ENCODE data around the gene ZNF77. TPM values are rescaled to one million over a fixed set of nuclear protein-coding genes. Genes with fewer than 3 reads are reported as not detected.
A peak's percentile ranks its signal among the peaks of the same experiment; 100 is the strongest.
"Not testable (repeated sequence)": the region's sequence is repeated elsewhere in the genome, so short reads cannot be mapped to it uniquely, and the experiment has no call there.

Gene ZNF77
- total and polyA plus RNA-seq, 4 experiments from 2014 or later: 0.21 to 6.4 (median 4.1) TPM

DNA sequence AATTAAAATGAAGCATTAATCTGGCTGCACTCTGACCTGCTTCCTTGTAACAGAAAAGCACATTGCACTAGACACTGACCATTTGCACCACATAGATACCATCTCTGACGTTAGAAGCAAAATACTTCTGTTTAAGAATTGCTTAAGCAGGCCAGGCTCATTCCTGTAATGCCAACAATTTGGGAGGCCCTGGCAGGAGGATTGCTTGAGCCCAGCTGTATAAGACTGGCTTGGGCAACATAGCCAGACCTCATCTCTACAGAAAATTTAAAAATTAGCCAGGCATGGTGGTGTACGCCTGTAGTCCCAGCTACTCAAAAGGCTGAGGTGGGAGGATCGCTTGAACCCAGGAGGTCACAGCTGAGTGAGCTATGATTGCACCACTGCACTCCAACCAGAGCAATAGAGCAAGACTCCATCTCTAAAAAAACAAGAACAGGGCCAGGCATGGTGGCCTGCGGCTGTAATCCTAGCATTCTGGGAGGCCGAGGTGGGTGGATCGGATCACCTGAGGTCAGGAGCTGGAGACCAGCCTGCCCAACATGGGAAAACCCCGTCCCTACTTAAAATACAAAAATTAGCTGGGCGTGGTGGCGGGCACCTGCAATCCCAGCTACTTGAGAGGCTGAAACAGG is 25.5 kb upstream of the ZNF77 start:
- Histone ChIP-seq H3K27me3 (ENCODE audit: insufficient read depth, low read length) (no peaks in the 10 kb centered on the region), H3K9me3 (ENCODE audit: control insufficient read depth in 1 of 2, low read length in 2 of 2) (no peaks in the 10 kb centered on the region), H3K4me3 (ENCODE audit: low read length in 2 of 2) (no peak overlapping the region), H3K4me1 (ENCODE audit: insufficient read depth, low read length) (no peaks in the 10 kb centered on the region), H3K27ac (ENCODE audit: low read depth, low read length) (no peak overlapping the region), H3K36me3 (ENCODE audit: insufficient read depth, low read length) (no peaks in the 10 kb centered on the region)
- no peak overlapping the region for H3K27ac Mint-ChIP-seq
- H3K27me3 Mint-ChIP-seq: no peaks in the 10 kb centered on the region
- ChIA-PET CTCF (ENCODE audit: partially characterized antibody) (interaction anchor here (0.6 to 23.2 kb wide), 3 partner anchors 100 to 625 kb away, joined by 3 to 375 read pairs (median 3); no protein-coding TSS in a partner anchor), POLR2A (ENCODE audit: partially characterized antibody) (no interaction called here)
- H3K36me3 Mint-ChIP-seq: no peaks in the 10 kb centered on the region
- H3K4me3 Mint-ChIP-seq: no peak overlapping the region
- no peak for DNase-seq
- H3K9me3 Mint-ChIP-seq: no peaks in the 10 kb centered on the region
- H3K4me1 Mint-ChIP-seq: peaks cover 0 to 7% (median 5%) of the 10 kb centered on the region in 4 donors
- intact Hi-C loops (cut with micrococcal nuclease): no loop called here

DNA sequence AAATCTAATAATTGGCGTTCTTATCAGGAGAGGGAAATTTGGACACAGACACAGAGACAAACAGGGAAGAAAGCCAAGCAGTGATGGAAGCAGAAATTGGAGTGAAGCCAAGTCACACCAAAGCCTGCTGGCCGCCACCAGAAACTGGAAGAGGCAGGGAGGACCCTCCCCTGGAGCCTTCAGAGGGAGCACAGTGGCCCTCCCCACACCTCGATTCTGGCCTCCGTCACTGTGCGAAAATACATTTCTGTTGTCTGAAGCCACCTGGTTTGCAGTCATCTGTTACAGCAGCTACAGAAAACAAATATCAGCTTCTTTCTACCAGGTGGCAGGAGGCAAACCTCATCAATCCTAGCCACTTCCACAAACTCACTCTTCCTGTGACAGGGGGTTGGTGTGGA is 24.3 kb upstream of the ZNF77 start:
- Histone ChIP-seq H3K4me3 (ENCODE audit: low read length in 2 of 2) (no peak overlapping the region), H3K36me3 (ENCODE audit: insufficient read depth, low read length) (no peaks in the 10 kb centered on the region), H3K4me1 (ENCODE audit: insufficient read depth, low read length) (no peaks in the 10 kb centered on the region), H3K9me3 (ENCODE audit: control insufficient read depth in 1 of 2, low read length in 2 of 2) (no peaks in the 10 kb centered on the region), H3K27me3 (ENCODE audit: insufficient read depth, low read length) (no peaks in the 10 kb centered on the region), H3K27ac (ENCODE audit: low read depth, low read length) (no peak overlapping the region)
- H3K27me3 Mint-ChIP-seq: no peaks in the 10 kb centered on the region
- H3K9me3 Mint-ChIP-seq: no peaks in the 10 kb centered on the region
- H3K27ac Mint-ChIP-seq: no peak overlapping the region
- no peak overlapping the region for H3K4me3 Mint-ChIP-seq
- H3K36me3 Mint-ChIP-seq: no peaks in the 10 kb centered on the region
- CTCF ChIA-PET (ENCODE audit: partially characterized antibody): interaction anchor here (1.1 to 23.2 kb wide), 4 partner anchors 11 to 138 kb away, joined by 3 to 375 read pairs (median 4); no protein-coding TSS in a partner anchor
- no peak for DNase-seq
- POLR2A ChIA-PET (ENCODE audit: partially characterized antibody): no interaction called here
- peaks cover 0 to under 1% (median 0%) of the 10 kb centered on the region in 4 donors for H3K4me1 Mint-ChIP-seq
- intact Hi-C loops (cut with micrococcal nuclease): no loop called here

DNA sequence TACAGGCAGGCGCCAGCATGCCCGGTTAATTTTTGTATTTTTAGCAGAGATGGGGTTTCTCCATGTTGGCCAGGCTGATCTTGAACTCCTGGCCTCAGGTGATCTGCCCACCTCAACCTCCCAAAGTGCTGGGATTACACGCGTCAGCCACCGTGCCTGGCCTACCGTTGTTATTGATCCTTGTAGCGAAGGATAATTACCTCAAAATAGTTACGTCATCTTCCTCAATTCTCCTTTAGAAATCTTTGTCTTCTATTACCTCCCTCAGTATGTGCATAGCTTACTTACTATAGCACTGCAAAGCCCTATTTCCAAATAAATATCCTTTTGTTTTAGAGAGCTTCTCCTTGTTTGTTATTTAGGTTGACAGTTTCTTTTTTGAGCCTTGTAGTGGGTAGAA is 23.2 kb upstream of the ZNF77 start:
- intact Hi-C loops (cut with micrococcal nuclease): no loop called here
- Histone ChIP-seq H3K4me3 (ENCODE audit: low read length in 2 of 2) (no peak overlapping the region), H3K27ac (ENCODE audit: low read depth, low read length) (no peak overlapping the region), H3K4me1 (ENCODE audit: insufficient read depth, low read length) (no peaks in the 10 kb centered on the region), H3K27me3 (ENCODE audit: insufficient read depth, low read length) (no peaks in the 10 kb centered on the region), H3K9me3 (ENCODE audit: control insufficient read depth in 1 of 2, low read length in 2 of 2) (no peaks in the 10 kb centered on the region), H3K36me3 (ENCODE audit: insufficient read depth, low read length) (no peaks in the 10 kb centered on the region)
- H3K9me3 Mint-ChIP-seq: no peaks in the 10 kb centered on the region
- H3K27ac Mint-ChIP-seq: no peak overlapping the region
- no peaks in the 10 kb centered on the region for H3K36me3 Mint-ChIP-seq
- no peaks in the 10 kb centered on the region for H3K4me1 Mint-ChIP-seq
- ChIA-PET CTCF (ENCODE audit: partially characterized antibody) (interaction anchor here (0.7 to 23.2 kb wide), 5 partner anchors 10 to 139 kb away, joined by 3 to 375 read pairs (median 4); no protein-coding TSS in a partner anchor), POLR2A (ENCODE audit: partially characterized antibody) (interaction anchor here (0.8 kb wide), 1 partner anchor 93 kb away, joined by 3 read pairs; no protein-coding TSS in a partner anchor)
- H3K4me3 Mint-ChIP-seq: no peak overlapping the region
- H3K27me3 Mint-ChIP-seq: no peaks in the 10 kb centered on the region
- DNase-seq: no peak

DNA sequence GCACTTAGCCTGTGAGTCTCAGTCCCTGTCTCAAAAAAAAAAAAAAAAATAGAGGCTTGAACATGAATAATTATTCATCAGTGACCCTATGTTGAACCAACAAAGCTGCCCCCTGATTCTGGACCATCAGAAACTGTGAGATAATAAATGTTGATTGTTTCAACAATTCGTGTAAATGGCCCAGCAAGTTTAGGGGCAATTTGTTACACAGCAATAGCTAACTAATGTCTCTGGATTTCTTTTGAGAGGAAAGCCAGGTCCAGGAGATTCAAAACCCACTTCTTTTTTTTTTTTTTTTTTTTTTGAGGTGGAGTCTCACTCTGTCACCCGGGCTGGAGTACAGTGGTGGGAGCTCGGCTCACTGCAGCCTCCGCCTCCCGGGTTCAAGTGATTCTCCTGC is 20.1 kb upstream of the ZNF77 start:
- DNase-seq: no peak
- no peaks in the 10 kb centered on the region for H3K27me3 ChIP-seq (ENCODE audit: insufficient read depth, low read length)
- H3K4me3 ChIP-seq (ENCODE audit: low read length in 2 of 2): no peak overlapping the region
- H3K4me1 ChIP-seq (ENCODE audit: insufficient read depth, low read length): no peaks in the 10 kb centered on the region
- ChIA-PET CTCF (ENCODE audit: partially characterized antibody) (interaction anchor here (1.1 to 23.2 kb wide), 5 partner anchors 14 to 245 kb away, joined by 3 to 375 read pairs (median 5); no protein-coding TSS in a partner anchor), POLR2A (ENCODE audit: partially characterized antibody) (interaction anchor here (0.6 to 0.9 kb wide), 2 partner anchors 139 to 1506 kb away, joined by 3 to 5 read pairs; no protein-coding TSS in a partner anchor)
- peaks cover 4 to 6% (median 5%) of the 10 kb centered on the region in 4 donors for H3K4me1 Mint-ChIP-seq
- intact Hi-C loops (cut with micrococcal nuclease): no loop called here
- H3K4me3 Mint-ChIP-seq: no peak overlapping the region
- no peak overlapping the region for H3K27ac ChIP-seq (ENCODE audit: low read depth, low read length)
- H3K36me3 ChIP-seq (ENCODE audit: insufficient read depth, low read length): no peaks in the 10 kb centered on the region
- no peaks in the 10 kb centered on the region for H3K27me3 Mint-ChIP-seq
- H3K9me3 ChIP-seq (ENCODE audit: control insufficient read depth in 1 of 2, low read length in 2 of 2): no peaks in the 10 kb centered on the region
- no peaks in the 10 kb centered on the region for H3K36me3 Mint-ChIP-seq
- no peaks in the 10 kb centered on the region for H3K9me3 Mint-ChIP-seq
- no peak overlapping the region for H3K27ac Mint-ChIP-seq

DNA sequence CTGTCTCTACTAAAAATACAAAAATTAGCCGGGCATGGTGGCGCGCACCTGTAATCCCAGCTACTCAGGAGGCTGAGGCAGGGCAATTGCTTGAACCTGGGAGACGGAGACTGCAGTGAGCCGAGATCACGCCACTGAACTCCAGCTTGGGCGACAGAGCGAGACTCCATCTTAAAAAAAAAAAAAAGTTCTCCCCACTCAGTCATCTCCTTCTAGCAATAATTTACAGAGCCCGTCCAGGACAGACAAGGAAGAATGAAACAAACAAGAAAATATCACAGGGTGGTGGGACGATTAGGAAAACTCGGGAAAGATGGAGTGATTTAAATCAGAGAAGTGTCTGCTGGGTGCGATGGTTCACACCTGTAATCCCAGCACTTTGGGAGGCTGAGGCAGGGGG is 18.9 kb upstream of the ZNF77 start:
- H3K27ac ChIP-seq (ENCODE audit: low read depth, low read length); H3K27ac Mint-ChIP-seq; H3K9me3 ChIP-seq (ENCODE audit: control insufficient read depth in 1 of 2, low read length in 2 of 2); H3K36me3 Mint-ChIP-seq; H3K36me3 ChIP-seq (ENCODE audit: insufficient read depth, low read length); H3K27me3 Mint-ChIP-seq; intact Hi-C loops (cut with micrococcal nuclease); DNase-seq; H3K27me3 ChIP-seq (ENCODE audit: insufficient read depth, low read length); H3K4me3 ChIP-seq (ENCODE audit: low read length in 2 of 2); H3K9me3 Mint-ChIP-seq; POLR2A ChIA-PET (ENCODE audit: partially characterized antibody); H3K4me1 ChIP-seq (ENCODE audit: insufficient read depth, low read length); H3K4me1 Mint-ChIP-seq: not testable (repeated sequence)
- peak overlapping the region in 1 of 8 donors; percentile 45 for H3K4me3 Mint-ChIP-seq
- CTCF ChIA-PET (ENCODE audit: partially characterized antibody): interaction anchor here (1.2 to 23.2 kb wide), 7 partner anchors 12 to 200 kb away, joined by 4 to 375 read pairs (median 12); no protein-coding TSS in a partner anchor

GRCh38 chr19:2963122-2963521 is 18.4 kb upstream of the ZNF77 start:
- Histone ChIP-seq H3K27me3 (ENCODE audit: insufficient read depth, low read length) (no peaks in the 10 kb centered on the region), H3K4me3 (ENCODE audit: low read length in 2 of 2) (no peak overlapping the region), H3K36me3 (ENCODE audit: insufficient read depth, low read length) (no peaks in the 10 kb centered on the region), H3K9me3 (ENCODE audit: control insufficient read depth in 1 of 2, low read length in 2 of 2) (no peaks in the 10 kb centered on the region), H3K4me1 (ENCODE audit: insufficient read depth, low read length) (no peaks in the 10 kb centered on the region), H3K27ac (ENCODE audit: low read depth, low read length) (no peak overlapping the region)
- ChIA-PET POLR2A (ENCODE audit: partially characterized antibody) (interaction anchor here (1.4 kb wide), 1 partner anchor 73 kb away, joined by 7 read pairs; no protein-coding TSS in a partner anchor), CTCF (ENCODE audit: partially characterized antibody) (interaction anchor here (0.7 to 23.2 kb wide), 12 partner anchors 12 to 248 kb away, joined by 3 to 375 read pairs (median 7); no protein-coding TSS in a partner anchor)
- intact Hi-C loops (cut with micrococcal nuclease): no loop called here
- no peaks in the 10 kb centered on the region for H3K36me3 Mint-ChIP-seq
- no peaks in the 10 kb centered on the region for H3K27me3 Mint-ChIP-seq
- H3K4me1 Mint-ChIP-seq: peaks cover 4 to 6% (median 5%) of the 10 kb centered on the region in 4 donors
- H3K27ac Mint-ChIP-seq: no peak overlapping the region
- DNase-seq: no peak
- no peak overlapping the region for H3K4me3 Mint-ChIP-seq
- no peaks in the 10 kb centered on the region for H3K9me3 Mint-ChIP-seq

DNA sequence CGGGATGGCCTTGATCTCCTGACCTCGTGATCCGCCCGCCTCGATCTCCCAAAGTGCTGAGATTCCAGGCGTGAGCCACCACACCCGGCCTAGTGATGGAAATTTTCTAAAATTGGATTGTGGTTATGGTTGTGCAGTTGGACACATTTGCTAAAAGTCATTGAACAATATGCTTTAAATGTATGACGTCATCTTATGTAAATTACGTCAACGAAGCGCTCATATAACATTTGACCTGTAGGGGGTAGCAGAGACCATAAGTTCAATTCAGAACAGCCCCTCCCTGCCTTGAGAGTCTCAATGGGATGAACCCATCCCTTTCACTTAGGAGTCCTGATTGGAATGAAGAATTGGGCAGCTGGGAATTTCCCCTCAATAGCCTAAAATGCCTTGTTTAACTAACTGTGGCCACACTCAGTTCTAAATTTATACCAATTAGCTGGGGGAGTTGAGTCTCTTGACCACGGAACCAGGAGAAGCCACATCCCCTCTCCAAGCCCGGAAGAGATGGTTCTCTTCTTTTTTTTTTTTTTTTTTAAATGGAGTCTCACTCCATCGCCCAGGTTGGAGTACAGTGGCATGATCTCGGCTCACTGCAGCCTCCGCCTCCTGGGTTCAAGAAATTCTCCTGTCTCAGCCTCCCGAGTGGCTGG is 17.4 kb upstream of the ZNF77 start:
- peak overlapping the region; percentile 48 to 92 (median 85) for H3K27ac Mint-ChIP-seq
- ChIA-PET CTCF (ENCODE audit: partially characterized antibody) (interaction anchor here (0.6 to 23.2 kb wide), 13 partner anchors 11 to 284 kb away, joined by 3 to 375 read pairs (median 7); no protein-coding TSS in a partner anchor), POLR2A (ENCODE audit: partially characterized antibody) (interaction anchor here (0.7 to 1.4 kb wide), 2 partner anchors 74 to 99 kb away, joined by 3 to 7 read pairs; no protein-coding TSS in a partner anchor)
- intact Hi-C loops (cut with micrococcal nuclease): loop anchor here (1.0 kb wide), 7 partner anchors 11 to 248 kb away; no protein-coding TSS in a partner anchor
- peak; percentile 72 to 80 (median 77) for DNase-seq
- H3K27me3 Mint-ChIP-seq: no peaks in the 10 kb centered on the region
- peak overlapping the region in 2 of 8 donors; percentile 16 to 17 for H3K4me3 Mint-ChIP-seq
- Histone ChIP-seq H3K27ac (ENCODE audit: low read depth, low read length) (no peak overlapping the region), H3K9me3 (ENCODE audit: control insufficient read depth in 1 of 2, low read length in 2 of 2) (no peaks in the 10 kb centered on the region), H3K4me1 (ENCODE audit: insufficient read depth, low read length) (no peaks in the 10 kb centered on the region), H3K27me3 (ENCODE audit: insufficient read depth, low read length) (no peaks in the 10 kb centered on the region), H3K36me3 (ENCODE audit: insufficient read depth, low read length) (no peaks in the 10 kb centered on the region), H3K4me3 (ENCODE audit: low read length in 2 of 2) (no peak overlapping the region)
- H3K9me3 Mint-ChIP-seq: no peaks in the 10 kb centered on the region
- H3K36me3 Mint-ChIP-seq: no peaks in the 10 kb centered on the region
- H3K4me1 Mint-ChIP-seq: peaks cover 4 to 6% (median 5%) of the 10 kb centered on the region in 4 donors
